Vagina (tissue), 2 donors: ENCODE data around the gene DGKH.

Experiments used
- CTCF ChIP-seq, 3 experiments: fragments of 450-650 bp in 2 of 3; fragments of 200-600 bp in 1 of 3; sonication (generic) in 1 of 3; IDR thresholded peaks; one replicate each; pipeline ENCODE4 v1.5.1; 2017 to 2019; ENCODE audit warnings: antibody characterized with exemption in 3 of 3, mild to moderate bottlenecking in 2 of 3, moderate library complexity in 2 of 3
- POLR2AphosphoS5 ChIP-seq, 2 donors: sonication (generic); formaldehyde crosslinking; IDR thresholded peaks; one replicate each; pipeline ENCODE4 v1.9.0; 2017; ENCODE audit warnings: antibody characterized with exemption in 2 of 2, mild to moderate bottlenecking in 2 of 2, low read depth in 1 of 2; ENCODE audit not compliant: insufficient read depth in 1 of 2

GRCh38 chr13:42041011-42041683 is 7.3 kb upstream of the DGKH start:
- no peak for TF ChIP-seq CTCF (IDR thresholded peaks at IDR 0.05)
- peak in 1 of 2 donors; percentile 68 for TF ChIP-seq POLR2AphosphoS5 (IDR thresholded peaks at IDR 0.05; ENCODE audit: insufficient read depth in 1 of 2, low read depth in 1 of 2)
